Activated CD8-positive, alpha-beta T cell treated with anti-CD3 and anti-CD28 coated beads for 36 hours (primary cell): ENCODE results near the gene DOLPP1. TPM values are rescaled to one million over a fixed set of nuclear protein-coding genes. Genes with fewer than 3 reads are reported as not detected.
"Not testable (repeated sequence)": the region's sequence is repeated elsewhere in the genome, so short reads cannot be mapped to it uniquely, and the experiment has no call there.

Source experiments
- ATAC-seq: fragments of 200-7000 bp; cut with Tn5 transposase; one replicate; pipeline ENCODE4 v1.10.0; 2021; ENCODE audit warnings: mild to moderate bottlenecking, moderate library complexity
- CTCF ChIA-PET: fragments of 350-600 bp; sonication (Branson Sonifier 250); formaldehyde crosslinking; loops from one replicate; lab custom pipeline; 2021; ENCODE audit warnings: antibody characterized with exemption; lab: Charles Lee
- POLR2A ChIA-PET: fragments of 350-600 bp; sonication (Branson Sonifier 250); formaldehyde crosslinking; loops from one replicate; lab custom pipeline; 2021; ENCODE audit warnings: antibody characterized with exemption; lab: Charles Lee
- DNase-seq: peaks from one replicate; pipeline ENCODE4 v3.0.0-alpha.2; 2020
- H3K27ac Mint-ChIP-seq: one replicate; pipeline ENCODE4 v1.8.0; 2021; ENCODE audit warnings: mild to moderate bottlenecking, mixed read lengths
- H3K27me3 Mint-ChIP-seq: one replicate; pipeline ENCODE4 v1.8.0; 2021; ENCODE audit warnings: mixed read lengths
- H3K36me3 Mint-ChIP-seq: one replicate; pipeline ENCODE4 v1.8.0; 2021; ENCODE audit warnings: low read depth, mixed read lengths
- H3K4me1 Mint-ChIP-seq: one replicate; pipeline ENCODE4 v1.8.0; 2021; ENCODE audit warnings: low read depth, mixed read lengths
- H3K4me3 Mint-ChIP-seq: one replicate; pipeline ENCODE4 v1.8.0; 2021; ENCODE audit warnings: mild to moderate bottlenecking, moderate library complexity, mixed read lengths
- H3K9me3 Mint-ChIP-seq: one replicate; pipeline ENCODE4 v1.8.0; 2021; ENCODE audit warnings: mixed read lengths
- CTCF ChIP-seq: fragments of 200-600 bp; IDR thresholded peaks from one replicate; pipeline ENCODE4 v1.8.0; 2022; ENCODE audit warnings: antibody characterized with exemption, mild to moderate bottlenecking
- intact Hi-C: fragments of 100-400 bp; cut with micrococcal nuclease; formaldehyde crosslinking; loops from one replicate; pipeline ENCODE4 v1.10.0; 2022
- total RNA-seq, 2 experiments: library from RNA; stranded (reverse); gene quantifications; one replicate each; pipeline ENCODE4 v1.2.3, GENCODE V29; 2021

DOLPP1 gene
- 10 to 100 TPM; 12.7 to 15.2 TPM for total RNA-seq

- intact Hi-C loops = no loop called here
- no peak for TF ChIP-seq CTCF
- H3K4me3 Mint-ChIP-seq = peak within 1 kb of the TSS; percentile 88
- H3K4me1 Mint-ChIP-seq = peaks cover 21% of the 10 kb centered on the region
- no peaks in the 10 kb centered on the region for H3K36me3 Mint-ChIP-seq
- H3K27ac Mint-ChIP-seq = peak within 1 kb of the TSS; percentile 78
- no peaks in the 10 kb centered on the region for H3K9me3 Mint-ChIP-seq
- peak; percentile 96 for ATAC-seq
- ChIA-PET POLR2A (interaction anchor here (0.7 to 1.3 kb wide), 4 partner anchors 11 to 371 kb away, joined by 3 to 6 read pairs (median 4); no protein-coding TSS in a partner anchor), CTCF (interaction anchor here (0.8 to 2.3 kb wide), 5 partner anchors 12 to 544 kb away, joined by 3 to 10 read pairs (median 5); no protein-coding TSS in a partner anchor)
- DNase-seq = peak; percentile 99
- no peaks in the 10 kb centered on the region for H3K27me3 Mint-ChIP-seq
These were observed at the start of gene DOLPP1 for GRCh38 chr9:129080601-129081387. Gene DOLPP1, plus strand, starts transcription at chr9:129081111. Its CDS starts 21 bp downstream, at chr9:129081132.

- Mint-ChIP-seq H3K27ac (no peak overlapping the region), H3K4me1 (peaks cover 13% of the 10 kb centered on the region), H3K27me3 (no peaks in the 10 kb centered on the region), H3K9me3 (no peaks in the 10 kb centered on the region), H3K36me3 (no peaks in the 10 kb centered on the region), H3K4me3 (no peak overlapping the region)
- intact Hi-C loops = no loop called here
- ATAC-seq (no peak), DNase-seq (no peak)
- TF ChIP-seq CTCF = no peak
- CTCF ChIA-PET = no interaction called here
- POLR2A ChIA-PET = no interaction called here
These were observed 49.4 kb upstream of the DOLPP1 start for GRCh38 chr9:129031514-129031913.

GRCh38 chr9:129032541-129033159, 48.3 kb upstream of the DOLPP1 start:
- no peaks in the 10 kb centered on the region for H3K27me3 Mint-ChIP-seq
- ChIA-PET POLR2A (interaction anchor here (1.6 kb wide), 1 partner anchor 10 kb away, joined by 6 read pairs; no protein-coding TSS in a partner anchor), CTCF (interaction anchor here (0.7 to 1.5 kb wide), 2 partner anchors 99 to 214 kb away, joined by 3 to 4 read pairs; partner anchors contain the start of gene ENDOG)
- no peak for DNase-seq
- ATAC-seq = no peak
- H3K4me1 Mint-ChIP-seq = peaks cover 16% of the 10 kb centered on the region
- no peak for TF ChIP-seq CTCF
- no peaks in the 10 kb centered on the region for H3K36me3 Mint-ChIP-seq
- no peaks in the 10 kb centered on the region for H3K9me3 Mint-ChIP-seq
- H3K27ac Mint-ChIP-seq = no peak overlapping the region
- intact Hi-C loops = no loop called here
- no peak overlapping the region for H3K4me3 Mint-ChIP-seq

- ATAC-seq = no peak
- Mint-ChIP-seq H3K4me1 (peaks cover 22% of the 10 kb centered on the region), H3K4me3 (no peak overlapping the region), H3K27ac (no peak overlapping the region), H3K36me3 (no peaks in the 10 kb centered on the region), H3K27me3 (no peaks in the 10 kb centered on the region), H3K9me3 (no peaks in the 10 kb centered on the region)
- intact Hi-C loops = no loop called here
- POLR2A ChIA-PET = interaction anchor here (1.6 kb wide), 1 partner anchor 10 kb away, joined by 6 read pairs; no protein-coding TSS in a partner anchor
- no peak for DNase-seq
- no peak for TF ChIP-seq CTCF
- CTCF ChIA-PET = interaction anchor here (1.5 kb wide), 1 partner anchor 98 kb away, joined by 4 read pairs; no protein-coding TSS in a partner anchor
These were observed 47.7 kb upstream of the DOLPP1 start for GRCh38 chr9:129033216-129033615.

GRCh38 chr9:129035838-129036237, 45.1 kb upstream of the DOLPP1 start:
- H3K4me1 Mint-ChIP-seq = peaks cover 29% of the 10 kb centered on the region
- H3K27me3 Mint-ChIP-seq, H3K9me3 Mint-ChIP-seq, POLR2A ChIA-PET, H3K36me3 Mint-ChIP-seq, intact Hi-C loops, DNase-seq: not testable (repeated sequence)
- H3K4me3 Mint-ChIP-seq = peak overlapping the region; percentile 86
- CTCF ChIA-PET = interaction anchor here (0.9 to 1.4 kb wide), 2 partner anchors 9 to 96 kb away, joined by 3 to 4 read pairs; no protein-coding TSS in a partner anchor
- peak overlapping the region; percentile 79 for H3K27ac Mint-ChIP-seq
- ATAC-seq = peak; percentile 3
